ENCODE data around the gene BTN1A1.

The BTN1A1 gene

GRCh38 chr6:26552640-26553188, 52.6 kb downstream of the BTN1A1 start:
- no peaks in the 10 kb centered on the region for H3K9me2 ChIP-seq (replicated peaks; ENCODE audit: insufficient read depth, low read length)
- no peaks in the 10 kb centered on the region for H3K79me2 ChIP-seq (ENCODE audit: insufficient read depth, low read length)
- H4K20me1 ChIP-seq (ENCODE audit: low read depth, low read length): no peaks in the 10 kb centered on the region
- H3K9me3 ChIP-seq (ENCODE audit: insufficient read depth, low read length): no peaks in the 10 kb centered on the region
- peak overlapping the region; percentile 86 for H3K4me2 ChIP-seq (ENCODE audit: low read depth, low read length, poor library complexity, severe bottlenecking)
- H3K9ac ChIP-seq (ENCODE audit: low read length): peak overlapping the region; percentile 37
- H3K27ac ChIP-seq (ENCODE audit: low read depth, low read length): no peak overlapping the region
- peak overlapping the region; percentile 52 for H3K4me3 ChIP-seq (ENCODE audit: insufficient read depth, low read length, poor library complexity, severe bottlenecking)
- H3K27me3 ChIP-seq (ENCODE audit: low read length): no peaks in the 10 kb centered on the region
- H2AFZ ChIP-seq (ENCODE audit: low read depth, low read length, severe bottlenecking): peak overlapping the region; percentile 77
- H3F3A ChIP-seq (ENCODE audit: insufficient read depth): peaks cover 43% of the 10 kb centered on the region
- no peaks in the 10 kb centered on the region for H3K36me3 ChIP-seq (ENCODE audit: low read length)
- TF ChIP-seq CTCF (IDR thresholded peaks at IDR 0.05; ENCODE audit: insufficient read depth, low read length, poor library complexity, severe bottlenecking) (no peak), EZH2phosphoT487 (conservative IDR thresholded peaks at IDR 0.05; ENCODE audit: low read length) (no peak)

GRCh38 chr6:26553264-26553634, 53.1 kb downstream of the BTN1A1 start:
- H3K27ac ChIP-seq (ENCODE audit: low read depth, low read length): no peak overlapping the region
- H3K9ac ChIP-seq (ENCODE audit: low read length): peak overlapping the region; percentile 47

GRCh38 chr6:26553635-26554446, 53.7 kb downstream of the BTN1A1 start:
- TF ChIP-seq EZH2phosphoT487 (conservative IDR thresholded peaks at IDR 0.05; ENCODE audit: low read length) (no peak), CTCF (IDR thresholded peaks at IDR 0.05; ENCODE audit: insufficient read depth, low read length, poor library complexity, severe bottlenecking) (no peak)
- Histone ChIP-seq H3K27ac (ENCODE audit: low read depth, low read length) (peak overlapping the region; percentile 6; the same call in 1 of the 2 replicates), H4K20me1 (ENCODE audit: low read depth, low read length) (no peaks in the 10 kb centered on the region), H3K27me3 (ENCODE audit: low read length) (no peaks in the 10 kb centered on the region), H3F3A (ENCODE audit: insufficient read depth) (peaks cover 43% of the 10 kb centered on the region), H3K36me3 (ENCODE audit: low read length) (no peaks in the 10 kb centered on the region), H3K9me2 (replicated peaks; ENCODE audit: insufficient read depth, low read length) (no peaks in the 10 kb centered on the region), H2AFZ (ENCODE audit: low read depth, low read length, severe bottlenecking) (peak overlapping the region; percentile 56), H3K79me2 (ENCODE audit: insufficient read depth, low read length) (no peaks in the 10 kb centered on the region), H3K9me3 (ENCODE audit: insufficient read depth, low read length) (no peaks in the 10 kb centered on the region), H3K4me2 (ENCODE audit: low read depth, low read length, poor library complexity, severe bottlenecking) (peak overlapping the region; percentile 86), H3K9ac (ENCODE audit: low read length) (peak overlapping the region; percentile 47), H3K4me3 (ENCODE audit: insufficient read depth, low read length, poor library complexity, severe bottlenecking) (peak overlapping the region; percentile 66)

More at GRCh38 chr6:26553264-26553634, 53.1 kb downstream of the BTN1A1 start:
- Histone ChIP-seq H3K9me2 (replicated peaks; ENCODE audit: insufficient read depth, low read length) (no peaks in the 10 kb centered on the region), H2AFZ (ENCODE audit: low read depth, low read length, severe bottlenecking) (peak overlapping the region; percentile 77), H3K4me2 (ENCODE audit: low read depth, low read length, poor library complexity, severe bottlenecking) (peak overlapping the region; percentile 86), H3F3A (ENCODE audit: insufficient read depth) (peaks cover 43% of the 10 kb centered on the region), H4K20me1 (ENCODE audit: low read depth, low read length) (no peaks in the 10 kb centered on the region), H3K9me3 (ENCODE audit: insufficient read depth, low read length) (no peaks in the 10 kb centered on the region), H3K79me2 (ENCODE audit: insufficient read depth, low read length) (no peaks in the 10 kb centered on the region), H3K27me3 (ENCODE audit: low read length) (no peaks in the 10 kb centered on the region), H3K36me3 (ENCODE audit: low read length) (no peaks in the 10 kb centered on the region), H3K4me3 (ENCODE audit: insufficient read depth, low read length, poor library complexity, severe bottlenecking) (peak overlapping the region; percentile 66)
- TF ChIP-seq EZH2phosphoT487 (conservative IDR thresholded peaks at IDR 0.05; ENCODE audit: low read length) (no peak), CTCF (IDR thresholded peaks at IDR 0.05; ENCODE audit: insufficient read depth, low read length, poor library complexity, severe bottlenecking) (no peak)
